Measurements from ENCODE around the gene ANKK1. TPM values are rescaled to one million over a fixed set of nuclear protein-coding genes. Genes with fewer than 3 reads are reported as not detected.

ANKK1 gene, protein sequence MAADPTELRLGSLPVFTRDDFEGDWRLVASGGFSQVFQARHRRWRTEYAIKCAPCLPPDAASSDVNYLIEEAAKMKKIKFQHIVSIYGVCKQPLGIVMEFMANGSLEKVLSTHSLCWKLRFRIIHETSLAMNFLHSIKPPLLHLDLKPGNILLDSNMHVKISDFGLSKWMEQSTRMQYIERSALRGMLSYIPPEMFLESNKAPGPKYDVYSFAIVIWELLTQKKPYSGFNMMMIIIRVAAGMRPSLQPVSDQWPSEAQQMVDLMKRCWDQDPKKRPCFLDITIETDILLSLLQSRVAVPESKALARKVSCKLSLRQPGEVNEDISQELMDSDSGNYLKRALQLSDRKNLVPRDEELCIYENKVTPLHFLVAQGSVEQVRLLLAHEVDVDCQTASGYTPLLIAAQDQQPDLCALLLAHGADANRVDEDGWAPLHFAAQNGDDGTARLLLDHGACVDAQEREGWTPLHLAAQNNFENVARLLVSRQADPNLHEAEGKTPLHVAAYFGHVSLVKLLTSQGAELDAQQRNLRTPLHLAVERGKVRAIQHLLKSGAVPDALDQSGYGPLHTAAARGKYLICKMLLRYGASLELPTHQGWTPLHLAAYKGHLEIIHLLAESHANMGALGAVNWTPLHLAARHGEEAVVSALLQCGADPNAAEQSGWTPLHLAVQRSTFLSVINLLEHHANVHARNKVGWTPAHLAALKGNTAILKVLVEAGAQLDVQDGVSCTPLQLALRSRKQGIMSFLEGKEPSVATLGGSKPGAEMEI
- total RNA-seq (under 1 TPM; 0.16 to 0.57 TPM), polyA plus RNA-seq (under 1 TPM in 1 of 2 donors, not detected in 1; 0.26 TPM)
- long read RNA-seq, donor 1: 0 reads
- long read RNA-seq, donor 2, partial matches to known transcripts: 0 of 2 reads
- long read RNA-seq, donor 2, other reads (novel, unspliced or antisense): 2 of 2 reads

DNA sequence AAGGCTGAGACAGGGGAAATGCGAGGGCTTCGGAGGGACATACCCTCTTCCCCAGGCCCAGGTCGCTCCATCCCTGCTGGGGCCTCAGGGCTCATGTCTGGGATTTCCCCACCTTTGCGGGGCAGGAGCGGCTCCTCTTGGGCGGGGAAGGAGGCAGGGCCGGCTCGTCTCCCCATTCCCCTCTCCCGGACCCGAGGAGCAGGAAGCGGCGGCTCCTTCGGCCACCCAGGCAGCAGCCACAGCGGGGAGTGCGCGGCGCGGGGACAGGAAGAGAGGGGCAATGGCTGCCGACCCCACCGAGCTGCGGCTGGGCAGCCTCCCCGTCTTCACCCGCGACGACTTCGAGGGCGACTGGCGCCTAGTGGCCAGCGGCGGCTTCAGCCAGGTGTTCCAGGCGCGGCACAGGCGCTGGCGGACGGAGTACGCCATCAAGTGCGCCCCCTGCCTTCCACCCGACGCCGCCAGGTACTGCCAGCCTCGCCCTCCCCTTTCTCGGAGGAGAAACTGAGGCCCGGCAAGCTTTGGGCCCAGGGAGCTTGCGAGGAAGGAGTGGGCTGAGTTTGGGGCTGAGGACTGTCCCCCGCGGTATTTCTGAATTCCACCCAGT, at the start of gene ANKK1:
ANKK1 (plus strand) TSS at position 175 of the 607 bp plus-strand sequence; CDS start at position 281, 106 bp downstream.
- Histone ChIP-seq H3K27me3 (ENCODE audit: control insufficient read depth in 1 of 2, insufficient read depth in 2 of 2, low read length in 1 of 2) (no peaks in the 10 kb centered on the region), H3K27ac (ENCODE audit: low read depth in 1 of 2, low read length in 2 of 2) (no peak within 1 kb of the TSS), H3K4me1 (ENCODE audit: control insufficient read depth in 1 of 2, insufficient read depth in 2 of 2, low read length in 2 of 2) (no peaks in the 10 kb centered on the region), H3K9me3 (ENCODE audit: control insufficient read depth, low read length) (no peaks in the 10 kb centered on the region), H3K36me3 (ENCODE audit: control insufficient read depth in 1 of 2, insufficient read depth in 2 of 2, low read length in 1 of 2) (no peaks in the 10 kb centered on the region), H3K4me3 (ENCODE audit: low read length in 2 of 2) (no peak within 1 kb of the TSS)
- ATAC-seq (ENCODE audit: low FRiP score) (no peak), DNase-seq (no peak)
- 8 to 9% methylated on average over 37 to 46 of the region's 46 CpGs for WGBS, 2 donors
- intact Hi-C loops (cut with DNase I): no loop called here

DNA sequence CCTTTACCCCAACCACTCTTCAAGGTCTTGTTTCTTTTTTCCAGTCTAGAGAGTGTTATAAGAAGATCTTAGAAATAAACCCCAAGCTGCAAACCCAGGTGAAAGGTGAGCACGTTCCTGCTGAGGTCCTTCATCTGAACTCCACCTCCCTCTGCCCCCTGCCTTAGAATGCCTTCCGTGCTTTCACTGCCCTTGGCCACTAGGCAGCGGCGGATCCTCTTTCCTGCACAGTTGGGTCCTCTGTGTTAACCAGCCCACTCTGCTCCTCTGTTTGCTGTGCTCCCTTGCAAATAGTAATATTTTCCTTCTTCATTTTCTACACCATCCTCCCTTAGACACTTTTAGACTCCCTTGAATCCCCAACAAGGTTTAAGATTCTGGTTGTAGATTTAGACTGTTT, 48.8 kb upstream of the ANKK1 start:
- Histone ChIP-seq H3K4me3 (ENCODE audit: low read length in 2 of 2) (no peak overlapping the region), H3K36me3 (ENCODE audit: control insufficient read depth in 1 of 2, insufficient read depth in 2 of 2, low read length in 1 of 2) (peaks cover 15 to 19% of the 10 kb centered on the region in 2 donors), H3K27ac (ENCODE audit: low read depth in 1 of 2, low read length in 2 of 2) (no peak overlapping the region), H3K9me3 (ENCODE audit: control insufficient read depth, low read length) (no peaks in the 10 kb centered on the region), H3K4me1 (ENCODE audit: control insufficient read depth in 1 of 2, insufficient read depth in 2 of 2, low read length in 2 of 2) (no peaks in the 10 kb centered on the region), H3K27me3 (ENCODE audit: control insufficient read depth in 1 of 2, insufficient read depth in 2 of 2, low read length in 1 of 2) (no peaks in the 10 kb centered on the region)
- WGBS, 2 donors: 67 to 69% methylated on average over 4 of the region's 4 CpGs
- ATAC-seq (ENCODE audit: low FRiP score) (no peak), DNase-seq (no peak)
- intact Hi-C loops (cut with DNase I): no loop called here

DNA sequence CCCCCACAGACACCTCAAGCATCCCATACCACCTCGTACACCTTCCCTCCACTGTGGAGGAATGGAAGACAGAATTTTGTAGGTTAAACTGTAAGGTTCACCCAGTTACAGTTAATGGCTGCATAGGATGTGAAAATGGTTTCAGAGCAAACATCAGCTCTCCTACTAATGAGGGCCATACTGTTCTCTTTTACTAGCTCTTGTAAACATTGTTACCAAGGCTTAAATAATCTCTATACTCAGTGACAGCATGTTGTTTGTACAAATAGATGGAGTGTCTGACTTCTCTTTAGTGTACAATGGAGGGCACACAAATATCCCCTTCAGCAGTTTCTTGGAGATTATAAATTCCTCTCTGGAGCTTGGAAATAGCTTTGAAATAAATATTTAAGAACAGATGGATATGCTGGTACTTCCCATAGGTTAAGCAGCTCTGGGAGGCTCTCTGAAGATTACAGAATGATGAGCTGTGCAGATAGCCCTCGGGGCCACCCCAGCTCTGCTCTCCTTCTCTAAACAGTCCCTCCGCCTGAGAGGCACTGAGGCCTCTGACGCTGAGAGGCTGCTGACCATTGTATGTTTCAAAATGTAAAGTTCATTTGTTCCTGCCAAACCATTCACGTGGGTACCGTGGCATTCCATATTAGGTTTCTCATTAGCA, 47.5 kb upstream of the ANKK1 start:
- DNase-seq: no peak
- Histone ChIP-seq H3K4me1 (ENCODE audit: control insufficient read depth in 1 of 2, insufficient read depth in 2 of 2, low read length in 2 of 2) (no peaks in the 10 kb centered on the region), H3K4me3 (ENCODE audit: low read length in 2 of 2) (no peak overlapping the region), H3K36me3 (ENCODE audit: control insufficient read depth in 1 of 2, insufficient read depth in 2 of 2, low read length in 1 of 2) (peaks cover 19 to 20% of the 10 kb centered on the region in 2 donors), H3K27ac (ENCODE audit: low read depth in 1 of 2, low read length in 2 of 2) (no peak overlapping the region), H3K27me3 (ENCODE audit: control insufficient read depth in 1 of 2, insufficient read depth in 2 of 2, low read length in 1 of 2) (no peaks in the 10 kb centered on the region), H3K9me3 (ENCODE audit: control insufficient read depth, low read length) (no peaks in the 10 kb centered on the region)
- 80 to 86% methylated on average over 6 of the region's 6 CpGs for WGBS, 2 donors
- intact Hi-C loops (cut with DNase I): no loop called here
- ATAC-seq (ENCODE audit: low FRiP score): no peak

DNA sequence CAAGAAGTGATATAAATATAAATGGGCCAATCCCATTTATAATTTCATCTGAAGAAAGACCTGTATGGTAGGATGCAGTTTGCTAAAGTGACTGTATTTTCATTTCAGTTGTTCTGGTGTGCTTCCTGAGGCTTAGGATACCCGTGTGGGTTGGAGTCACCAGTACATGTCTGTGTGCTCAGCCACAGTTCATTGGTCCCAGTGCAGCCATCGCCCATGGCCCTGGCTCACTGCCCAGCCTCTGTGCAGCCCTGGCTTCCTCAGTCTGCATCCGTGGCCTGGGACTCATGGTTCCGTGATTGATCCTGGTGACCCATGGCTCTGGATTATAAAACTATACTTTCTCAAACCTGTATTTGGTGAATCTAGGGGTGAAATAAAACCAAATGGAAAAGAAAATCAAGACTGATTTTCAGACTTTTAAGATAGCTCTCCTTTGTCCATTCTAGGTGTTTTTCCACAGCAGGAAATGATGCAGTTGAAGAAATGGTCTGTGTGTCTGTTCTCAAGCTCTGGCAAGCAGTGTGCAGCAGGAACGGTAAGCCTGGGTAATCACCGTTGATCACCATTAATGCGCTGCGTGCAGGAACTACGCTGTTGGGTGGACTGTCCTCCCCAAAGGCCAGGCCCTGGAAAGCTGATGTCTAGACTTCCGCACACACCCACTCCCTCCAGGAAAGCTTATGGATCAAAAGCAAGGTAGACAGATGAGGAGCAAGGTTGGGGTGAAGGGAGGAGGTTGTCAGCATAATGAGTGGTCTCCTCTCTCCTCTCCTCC, 46.0 kb upstream of the ANKK1 start:
- Histone ChIP-seq H3K4me1 (ENCODE audit: control insufficient read depth in 1 of 2, insufficient read depth in 2 of 2, low read length in 2 of 2) (no peaks in the 10 kb centered on the region), H3K9me3 (ENCODE audit: control insufficient read depth, low read length) (no peaks in the 10 kb centered on the region), H3K36me3 (ENCODE audit: control insufficient read depth in 1 of 2, insufficient read depth in 2 of 2, low read length in 1 of 2) (peaks cover 19 to 21% of the 10 kb centered on the region in 2 donors), H3K27ac (ENCODE audit: low read depth in 1 of 2, low read length in 2 of 2) (no peak overlapping the region), H3K4me3 (ENCODE audit: low read length in 2 of 2) (no peak overlapping the region), H3K27me3 (ENCODE audit: control insufficient read depth in 1 of 2, insufficient read depth in 2 of 2, low read length in 1 of 2) (no peaks in the 10 kb centered on the region)
- no peak for DNase-seq
- ATAC-seq (ENCODE audit: low FRiP score): no peak
- intact Hi-C loops (cut with DNase I): no loop called here
- WGBS, 2 donors: 83 to 85% methylated on average over 10 of the region's 10 CpGs

- Histone ChIP-seq H3K4me3 (ENCODE audit: low read length in 2 of 2) (no peak overlapping the region), H3K27me3 (ENCODE audit: control insufficient read depth in 1 of 2, insufficient read depth in 2 of 2, low read length in 1 of 2) (no peaks in the 10 kb centered on the region), H3K27ac (ENCODE audit: low read depth in 1 of 2, low read length in 2 of 2) (no peak overlapping the region), H3K36me3 (ENCODE audit: control insufficient read depth in 1 of 2, insufficient read depth in 2 of 2, low read length in 1 of 2) (peaks cover 6 to 15% of the 10 kb centered on the region in 2 donors), H3K9me3 (ENCODE audit: control insufficient read depth, low read length) (no peaks in the 10 kb centered on the region), H3K4me1 (ENCODE audit: control insufficient read depth in 1 of 2, insufficient read depth in 2 of 2, low read length in 2 of 2) (no peaks in the 10 kb centered on the region)
- intact Hi-C loops (cut with DNase I): no loop called here
- 49 to 60% methylated on average over 8 of the region's 8 CpGs for WGBS, 2 donors
- DNase-seq: no peak
- no peak for ATAC-seq (ENCODE audit: low FRiP score)
These were observed 41.6 kb upstream of the ANKK1 start for GRCh38 chr11:113345978-113346377.

DNA sequence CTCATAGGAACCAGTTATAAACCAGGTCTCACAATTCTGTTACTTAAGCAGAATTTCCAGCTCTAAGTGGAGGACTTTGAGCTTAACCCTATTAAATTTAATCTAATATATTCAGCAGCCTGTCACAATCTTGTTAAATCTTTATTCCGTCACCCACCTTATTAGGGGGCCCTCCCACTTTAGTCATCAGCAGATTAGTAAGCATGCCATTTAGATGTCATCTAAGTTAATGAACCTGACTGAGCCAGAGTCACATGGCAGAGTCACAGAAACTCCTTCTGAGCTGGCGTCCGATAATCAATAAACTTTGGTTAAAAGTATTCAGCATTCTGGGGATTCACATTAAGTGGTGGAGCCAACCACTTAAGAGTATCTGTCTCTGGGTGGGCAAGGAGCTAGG, 38.1 kb upstream of the ANKK1 start:
- ATAC-seq (ENCODE audit: low FRiP score) (no peak), DNase-seq (no peak)
- H3K27ac ChIP-seq (ENCODE audit: low read depth in 1 of 2, low read length in 2 of 2): no peak overlapping the region
- intact Hi-C loops (cut with DNase I): no loop called here
- no peak overlapping the region for H3K4me3 ChIP-seq (ENCODE audit: low read length in 2 of 2)
- peaks cover 2 to 10% of the 10 kb centered on the region in 2 donors for H3K36me3 ChIP-seq (ENCODE audit: control insufficient read depth in 1 of 2, insufficient read depth in 2 of 2, low read length in 1 of 2)
- no peaks in the 10 kb centered on the region for H3K4me1 ChIP-seq (ENCODE audit: control insufficient read depth in 1 of 2, insufficient read depth in 2 of 2, low read length in 2 of 2)
- WGBS, 2 donors: 92 to 94% methylated on average over 3 of the region's 3 CpGs
- no peaks in the 10 kb centered on the region for H3K9me3 ChIP-seq (ENCODE audit: control insufficient read depth, low read length)
- no peaks in the 10 kb centered on the region for H3K27me3 ChIP-seq (ENCODE audit: control insufficient read depth in 1 of 2, insufficient read depth in 2 of 2, low read length in 1 of 2)

DNA sequence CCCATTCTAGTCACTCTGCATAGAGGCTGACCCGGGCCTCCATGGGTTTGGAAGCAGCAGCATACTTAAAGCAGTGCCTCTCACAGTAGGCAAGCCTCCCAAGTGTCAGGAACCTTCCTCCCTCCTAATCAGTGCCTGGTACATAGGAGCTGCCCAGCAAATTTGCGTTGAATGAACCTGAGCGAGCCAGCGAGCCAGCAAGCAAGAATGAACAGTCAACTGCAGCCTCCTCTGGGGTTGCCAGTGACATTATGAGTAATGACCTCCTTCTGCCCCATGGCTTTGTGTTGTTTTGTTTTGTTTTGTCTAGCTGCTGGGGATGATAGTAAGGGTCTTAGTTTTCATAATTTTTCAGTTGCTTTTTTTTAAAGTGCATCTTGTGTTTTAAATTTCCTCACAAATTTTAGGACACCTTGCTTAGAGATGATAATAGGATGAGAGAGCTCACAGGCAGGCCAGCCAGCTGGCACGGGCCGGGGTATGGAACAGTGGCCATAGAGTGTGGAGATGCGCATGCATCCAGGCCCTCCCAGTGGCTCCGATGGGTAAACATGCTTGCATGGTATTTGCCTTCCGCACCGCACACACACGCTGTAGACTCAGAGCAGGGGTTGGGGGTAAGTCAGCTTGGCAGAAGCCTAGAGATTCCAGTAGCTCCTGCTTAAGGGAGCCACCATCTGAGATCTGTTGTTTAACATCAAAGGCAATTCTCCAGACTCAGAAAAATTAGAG, 37.1 kb upstream of the ANKK1 start:
- intact Hi-C loops (cut with DNase I): no loop called here
- H3K27ac ChIP-seq (ENCODE audit: low read depth in 1 of 2, low read length in 2 of 2): no peak overlapping the region
- ATAC-seq (ENCODE audit: low FRiP score) (no peak), DNase-seq (no peak)
- no peak overlapping the region for H3K4me3 ChIP-seq (ENCODE audit: low read length in 2 of 2)
- no peaks in the 10 kb centered on the region for H3K9me3 ChIP-seq (ENCODE audit: control insufficient read depth, low read length)
- no peaks in the 10 kb centered on the region for H3K27me3 ChIP-seq (ENCODE audit: control insufficient read depth in 1 of 2, insufficient read depth in 2 of 2, low read length in 1 of 2)
- WGBS, 2 donors: 80 to 82% methylated on average over 11 of the region's 11 CpGs
- no peaks in the 10 kb centered on the region for H3K4me1 ChIP-seq (ENCODE audit: control insufficient read depth in 1 of 2, insufficient read depth in 2 of 2, low read length in 2 of 2)
- peaks cover 2 to 10% of the 10 kb centered on the region in 2 donors for H3K36me3 ChIP-seq (ENCODE audit: control insufficient read depth in 1 of 2, insufficient read depth in 2 of 2, low read length in 1 of 2)

Measured in aorta (tissue), 5 donors.